Activated T-cell treated with anti-CD3 and anti-CD28 coated beads for 1 hour (primary cell): ENCODE data around the gene HDAC4.
A peak's percentile ranks its signal among the peaks of the same experiment; 100 is the strongest.

Source experiments
- DNase-seq: peaks from one replicate; pipeline ENCODE4 v3.0.0-alpha.2; 2020; ENCODE audit warnings: low read depth

The HDAC4 gene

GRCh38 chr2:239308661-239309397, 92.0 kb downstream of the HDAC4 start:
- DNase-seq, result no peak

DNA sequence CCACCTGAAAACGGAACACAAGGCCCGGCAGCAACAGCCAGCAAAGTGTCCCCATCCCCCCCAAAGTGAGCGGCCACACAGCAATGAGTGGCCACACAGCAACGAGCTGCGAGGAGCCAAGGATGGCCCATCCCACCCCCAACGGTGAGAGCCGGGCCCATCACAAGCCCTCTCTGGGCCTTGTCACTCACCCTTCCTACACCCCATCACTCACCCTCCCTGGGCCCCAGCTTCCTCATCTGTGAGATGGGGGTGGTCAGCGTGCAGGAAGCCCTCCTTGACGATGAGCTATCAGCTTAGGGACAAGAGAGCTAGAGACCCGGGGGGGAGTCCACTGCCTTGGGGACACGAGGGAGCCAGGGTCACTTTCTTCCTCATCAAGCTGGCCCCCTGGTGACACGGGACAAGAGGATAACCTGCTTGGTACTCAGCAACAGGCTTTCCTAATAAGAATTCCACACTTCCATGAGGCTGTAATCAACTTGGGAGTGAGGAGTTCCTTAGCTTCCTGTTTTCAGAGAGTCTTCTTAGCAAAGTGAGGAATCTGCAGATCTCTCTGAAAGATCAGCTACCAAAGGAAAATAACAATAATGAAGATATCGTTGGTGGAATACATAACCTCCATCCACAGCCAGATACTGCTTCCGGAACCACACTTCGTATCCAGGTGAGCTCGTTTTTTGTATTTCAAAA, 92.8 kb downstream of the HDAC4 start:
- DNase-seq, result no peak

GRCh38 chr2:239307221-239307569, 93.6 kb downstream of the HDAC4 start:
- no peak for DNase-seq

DNA sequence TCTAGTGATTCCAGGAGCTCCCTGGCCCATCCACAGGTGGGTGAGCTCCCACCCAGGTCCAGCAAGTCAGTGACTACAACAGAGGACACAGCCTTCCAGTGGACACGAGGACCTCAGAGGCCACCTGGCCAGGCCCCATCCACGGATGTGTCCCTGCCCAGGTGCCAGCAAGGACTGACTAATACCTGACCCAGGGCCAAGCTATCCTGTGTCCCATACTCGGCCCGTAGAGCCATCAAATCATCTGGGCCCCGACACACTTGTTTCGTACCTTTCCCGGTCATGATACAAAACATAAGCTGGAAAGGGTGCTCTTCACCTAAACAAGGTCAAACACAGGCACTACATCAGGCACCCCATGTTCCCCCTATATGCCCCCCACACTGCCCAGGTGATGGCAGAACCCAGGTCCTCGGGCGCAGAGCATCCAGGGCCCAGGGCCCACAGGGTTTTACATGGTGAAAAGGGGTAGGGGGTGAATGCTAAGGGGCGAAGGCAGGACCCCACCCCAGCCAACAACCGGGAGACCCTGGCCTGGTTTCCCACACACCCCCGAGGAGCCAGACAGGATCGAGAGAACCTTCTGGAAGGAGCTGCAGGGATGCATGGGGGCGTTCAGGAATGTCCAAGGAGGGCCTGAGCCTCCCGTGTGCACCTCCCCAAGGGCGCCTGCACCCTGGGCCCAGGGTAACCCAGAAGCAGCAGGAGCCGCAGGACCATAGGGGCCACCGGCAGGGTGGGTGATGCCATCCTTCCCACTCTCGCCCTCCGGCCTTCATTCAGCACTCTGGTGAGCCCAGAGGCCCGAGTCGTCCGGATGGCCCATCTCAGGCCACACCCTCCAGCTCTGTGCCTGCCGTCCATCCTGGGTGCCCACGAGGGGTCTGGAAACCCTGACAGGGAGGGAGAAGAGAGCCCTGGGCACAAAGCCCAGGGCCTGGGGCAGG, 94.3 kb downstream of the HDAC4 start:
- DNase-seq, result no peak

DNA sequence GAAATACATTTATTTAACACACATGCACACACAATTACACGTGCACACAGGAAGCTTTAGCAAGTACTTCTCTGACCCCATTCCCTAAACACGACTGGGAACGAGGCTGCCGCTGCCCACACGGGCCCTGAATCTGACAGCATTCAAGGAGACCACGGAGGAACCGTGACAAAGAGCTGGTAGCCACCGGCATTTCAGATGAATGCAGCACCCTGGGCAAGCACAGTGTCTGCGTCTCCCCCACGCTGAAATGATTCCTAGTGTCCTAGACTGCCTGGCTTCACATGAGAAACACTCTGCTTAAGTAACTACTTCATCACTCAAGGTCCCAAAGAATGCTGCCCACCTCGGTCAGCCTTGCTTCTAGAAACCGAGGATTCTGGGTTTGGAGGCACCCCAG, 95.0 kb downstream of the HDAC4 start:
- DNase-seq, result no peak

DNA sequence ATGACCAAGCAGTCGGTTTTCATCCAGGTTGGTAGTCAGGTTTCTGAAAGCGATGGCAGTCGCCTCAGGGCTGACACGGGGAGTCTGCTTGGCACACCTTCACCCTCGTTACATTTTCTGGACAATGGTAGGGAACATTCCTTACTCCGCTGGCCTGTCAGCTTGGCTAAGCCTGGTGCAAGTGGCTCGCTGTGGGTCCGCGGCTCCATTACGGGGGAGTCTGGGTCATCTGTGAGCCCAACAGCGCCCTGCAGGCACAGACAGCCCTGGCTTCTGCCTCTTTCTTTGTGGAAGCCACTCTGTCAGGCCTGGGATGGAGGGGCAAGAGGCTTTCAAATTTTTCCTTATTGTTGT, 95.6 kb downstream of the HDAC4 start:
- no peak for DNase-seq

- no peak for DNase-seq
These were observed 96.1 kb downstream of the HDAC4 start for GRCh38 chr2:239304533-239305221.

DNA sequence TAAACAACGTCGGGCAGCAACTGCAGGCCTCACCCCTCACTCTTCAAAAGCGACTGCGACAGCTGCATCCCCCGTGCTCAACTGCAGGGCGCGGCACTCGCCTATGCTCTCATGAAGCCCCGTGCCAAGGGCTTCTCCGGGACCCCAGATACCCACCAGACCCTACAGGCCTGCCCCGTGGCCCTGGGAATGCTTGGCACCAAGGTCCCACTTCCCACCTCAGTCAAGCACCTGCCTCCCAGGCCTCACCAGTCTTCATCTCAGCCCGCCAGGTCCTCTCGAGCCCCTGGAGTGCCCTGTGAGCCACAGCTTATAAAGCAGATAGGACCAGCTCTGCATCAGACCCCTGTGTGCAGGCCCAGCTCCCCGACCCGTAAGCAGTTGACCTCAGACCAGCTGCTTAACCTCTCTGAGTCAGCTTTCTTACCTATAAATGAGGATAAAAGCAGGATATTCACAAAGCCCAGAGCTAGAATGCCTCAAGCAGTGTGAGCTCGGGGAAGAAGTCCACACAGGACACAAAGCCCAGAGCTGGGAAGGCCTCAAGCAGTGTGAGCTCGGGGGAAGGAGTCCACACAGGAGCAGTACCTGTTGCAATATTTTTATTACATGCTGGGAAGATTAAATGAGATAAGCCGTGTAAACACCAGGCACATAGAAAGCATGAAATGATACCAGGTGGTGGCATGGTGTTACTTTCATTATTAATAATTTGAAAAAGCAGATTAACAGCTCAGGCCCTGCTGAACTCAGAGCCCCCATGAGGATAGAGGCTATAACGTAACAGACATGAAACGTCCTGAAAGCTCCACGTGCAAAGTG, 96.9 kb downstream of the HDAC4 start:
- DNase-seq, result no peak

- DNase-seq, result no peak
These were observed 97.8 kb downstream of the HDAC4 start for GRCh38 chr2:239302808-239303557.

- DNase-seq, result no peak
These were observed 98.6 kb downstream of the HDAC4 start for GRCh38 chr2:239302083-239302807.

DNA sequence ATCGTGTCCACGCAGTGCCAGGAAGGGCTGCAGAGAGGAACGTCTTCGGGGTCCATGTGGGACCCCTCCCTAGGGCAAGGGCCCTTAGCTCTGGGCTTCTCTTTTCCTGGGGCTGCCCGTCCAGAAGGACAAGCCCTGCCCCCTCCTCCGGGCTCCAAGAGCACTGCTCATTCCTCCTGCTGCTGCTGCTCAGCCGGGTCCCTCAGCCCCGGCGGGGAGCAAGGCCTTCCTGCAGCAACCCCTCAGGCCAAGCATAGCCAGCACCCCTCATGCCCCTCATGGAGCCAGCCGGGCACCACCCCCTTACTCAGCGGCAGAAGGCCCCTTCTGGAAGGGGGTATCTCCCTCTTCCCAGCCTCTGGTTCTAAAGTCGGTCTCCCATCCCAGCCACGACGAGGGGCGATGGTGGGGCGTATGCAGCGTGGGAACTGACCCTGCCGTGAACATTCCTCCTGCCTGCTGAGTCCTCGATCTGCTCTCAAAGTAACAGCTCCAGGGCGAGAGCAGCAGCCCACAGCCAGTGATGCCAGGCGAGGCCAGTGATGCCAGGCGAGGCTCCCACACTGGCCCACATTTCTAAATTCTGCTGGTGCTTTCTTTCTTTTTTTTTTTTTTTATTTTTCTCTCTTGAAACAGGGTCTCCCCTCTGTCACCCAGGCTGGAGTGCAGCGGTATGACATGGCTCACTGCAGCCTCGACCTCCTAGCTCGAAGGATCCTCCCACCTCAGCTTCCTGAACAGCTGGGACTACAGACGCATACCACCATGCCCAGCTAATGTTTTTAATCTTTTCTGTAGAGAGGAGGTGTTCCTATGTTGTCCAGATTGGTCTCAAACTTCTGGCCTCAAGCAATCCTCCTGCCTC, 99.7 kb downstream of the HDAC4 start:
- DNase-seq, result no peak

- DNase-seq, result no peak
These were observed 100.6 kb downstream of the HDAC4 start for GRCh38 chr2:239300242-239300641.

DNA sequence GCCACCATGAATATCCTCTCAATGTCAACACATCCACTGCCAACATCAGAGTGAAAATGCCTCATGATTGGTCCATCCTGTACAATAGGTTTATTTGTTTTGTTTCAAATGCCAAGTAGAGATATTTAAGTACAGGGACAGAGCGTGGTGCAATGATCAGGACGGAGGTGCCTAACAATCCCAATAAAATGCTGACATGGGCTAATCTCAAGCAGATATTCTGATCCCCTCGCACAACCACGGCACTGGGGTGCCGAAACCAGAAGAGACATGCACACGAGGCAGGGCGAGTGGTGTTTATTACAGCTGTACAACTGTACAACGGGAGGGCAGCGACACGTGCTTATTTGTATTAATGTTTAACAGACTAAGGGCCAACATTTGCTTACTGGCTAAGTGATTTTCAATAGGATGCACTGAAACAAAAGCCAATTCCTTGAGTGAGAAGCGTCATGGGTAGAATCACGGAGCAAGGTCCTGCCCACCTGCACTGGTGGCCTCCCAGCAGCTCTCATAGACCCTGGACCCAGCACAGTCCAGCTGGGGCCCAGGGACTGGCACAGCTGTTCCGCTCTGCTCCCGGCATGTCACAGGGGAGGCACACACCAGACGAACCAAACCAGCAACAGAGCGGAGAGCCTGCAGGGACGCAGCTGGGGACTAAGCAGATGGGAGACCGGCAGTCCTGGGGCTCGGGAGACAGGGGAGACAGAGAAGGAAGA, 101.4 kb downstream of the HDAC4 start:
- DNase-seq, result no peak

DNA sequence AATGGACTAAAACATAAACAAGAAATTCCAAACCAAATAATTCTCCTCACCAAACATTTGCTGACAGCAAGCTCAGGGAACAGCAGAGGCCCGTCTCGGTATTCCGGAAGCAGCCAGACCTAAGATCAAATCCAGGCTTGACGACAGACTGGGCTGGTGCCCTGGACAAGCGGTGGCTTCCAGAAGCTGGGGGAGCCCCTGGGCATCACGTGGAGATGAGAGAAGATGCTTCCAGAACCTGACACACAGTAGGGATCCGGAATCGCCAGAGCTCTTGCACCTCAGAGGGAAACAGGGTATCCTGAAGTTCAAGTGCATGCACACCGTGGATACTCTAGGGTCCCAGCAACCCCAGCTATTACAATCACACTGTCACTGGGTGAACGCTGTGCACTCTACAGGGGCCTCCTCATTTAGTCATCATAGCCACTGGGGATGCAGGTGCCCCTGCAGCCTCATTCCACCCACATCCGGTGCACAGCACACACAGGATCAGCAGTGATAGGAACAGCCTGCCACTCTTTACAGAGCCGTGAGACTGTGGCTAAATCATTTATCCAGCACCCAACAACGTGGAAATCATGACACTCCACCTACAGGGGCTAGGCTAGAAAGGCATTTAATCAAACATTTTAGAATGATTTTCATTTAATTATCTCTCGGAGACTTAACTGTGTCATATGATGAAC, 102.6 kb downstream of the HDAC4 start:
- peak; percentile 55 for DNase-seq

GRCh38 chr2:239297142-239298004, 103.4 kb downstream of the HDAC4 start:
- no peak for DNase-seq
